GM21515 (cell line): ENCODE measurements around the gene URB2.
"Not testable (repeated sequence)": the region's sequence is repeated elsewhere in the genome, so short reads cannot be mapped to it uniquely, and the experiment has no call there.

ENCODE experiments used
- ATAC-seq: cut with Tn5 transposase; IDR thresholded peaks from one replicate; pipeline ENCODE4 v1.9.1; 2021; ENCODE audit not compliant: unreplicated experiment

URB2 gene

DNA sequence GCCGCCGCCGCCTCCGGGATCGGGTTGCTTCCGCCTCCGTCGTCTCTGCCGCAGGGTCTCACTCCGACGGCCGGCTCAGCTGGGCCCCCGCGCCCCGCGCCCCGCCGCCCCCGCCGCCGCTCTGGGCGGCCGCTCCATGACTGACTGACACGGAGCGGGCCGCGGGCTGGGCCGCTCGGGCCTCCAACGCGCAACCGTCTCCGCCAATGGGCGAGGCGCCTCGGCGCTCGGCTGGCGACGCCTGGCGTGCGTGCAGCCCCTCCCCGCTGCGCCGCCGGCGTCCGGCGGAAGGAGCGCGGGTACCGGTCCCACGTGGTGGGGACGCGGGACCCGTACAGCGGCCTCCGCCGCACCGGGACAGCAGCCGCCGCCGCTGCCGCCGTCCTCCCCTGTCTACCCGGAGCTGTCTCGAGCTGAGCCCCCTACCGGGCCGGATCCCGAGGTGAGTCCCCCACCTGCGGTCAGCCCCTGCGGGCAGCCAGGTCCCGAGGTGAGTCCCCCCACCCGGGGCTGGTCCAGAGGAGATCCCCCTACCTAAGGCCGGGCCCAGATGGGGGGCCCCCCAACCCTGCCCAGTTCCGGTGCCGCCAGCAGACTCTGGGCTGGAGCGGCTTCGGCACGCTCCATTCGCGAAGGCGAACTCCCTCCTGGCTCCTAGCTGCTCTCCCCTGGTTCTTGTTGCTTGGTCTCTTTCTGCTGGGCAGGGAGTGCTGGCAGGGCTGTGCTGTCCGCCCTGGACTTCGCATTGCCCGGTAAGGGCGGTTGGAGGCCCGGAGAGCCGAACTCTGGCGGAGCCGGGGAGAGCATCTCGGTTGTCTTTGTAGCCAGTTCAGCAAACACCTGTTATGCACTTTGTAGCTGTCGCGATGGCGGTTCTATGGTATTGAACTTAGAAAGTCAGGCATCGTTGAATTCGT lies at the start of gene URB2, which contains the start of gene TAF5L:
TSS of gene URB2 (plus strand) at position 333 of the 917 bp plus-strand sequence. CDS start 1,387 bp downstream, outside the sequence.
TSS of gene TAF5L (minus strand) at position 208 of the 917 bp plus-strand sequence. CDS start 11,640 bp downstream, outside the sequence.
- ATAC-seq: peak; percentile 86

DNA sequence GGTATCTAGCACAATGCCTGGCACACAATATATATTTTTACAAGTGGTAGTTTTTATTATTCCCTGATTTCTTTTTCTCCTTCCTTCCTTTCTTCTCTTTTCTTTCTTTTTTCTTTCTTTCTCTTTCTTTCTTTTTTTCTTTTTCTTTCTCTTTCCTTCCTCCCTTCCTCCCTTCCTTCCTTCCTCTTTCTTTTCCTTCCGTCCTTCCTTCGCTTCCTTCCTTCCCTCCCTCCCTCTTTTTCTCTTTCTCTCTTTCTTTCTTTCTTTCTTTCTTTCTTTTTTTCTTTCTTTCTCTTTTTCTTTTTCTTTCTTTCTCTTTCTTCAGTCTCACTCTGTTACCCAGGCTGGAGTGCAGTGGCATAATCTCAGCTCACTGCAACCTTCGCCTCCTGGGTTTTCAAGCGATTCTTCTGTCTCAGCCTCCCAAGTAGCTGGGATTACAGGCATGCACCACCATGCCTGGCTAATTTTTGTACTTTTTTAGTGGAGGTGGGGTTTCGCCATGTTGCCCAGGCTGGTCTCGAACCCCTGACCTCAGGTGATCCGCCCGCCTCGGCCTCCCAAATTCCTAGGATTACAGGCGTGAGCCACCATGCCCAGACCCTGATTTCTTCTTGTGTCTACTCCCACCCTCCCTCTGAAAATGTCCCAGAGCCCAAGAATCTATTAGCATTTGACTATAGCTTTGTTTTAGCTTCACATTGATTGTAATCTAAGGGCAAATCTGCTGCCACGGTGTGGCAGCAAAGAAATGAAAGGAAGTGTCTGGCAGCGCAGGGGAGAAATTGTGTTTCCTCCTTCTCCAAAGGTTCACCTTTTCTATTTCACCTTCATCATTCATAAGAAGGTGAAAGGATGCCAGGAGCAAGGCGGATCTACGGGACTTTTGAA lies 47.6 kb upstream of the URB2 start:
- peak; percentile 17 for ATAC-seq

DNA sequence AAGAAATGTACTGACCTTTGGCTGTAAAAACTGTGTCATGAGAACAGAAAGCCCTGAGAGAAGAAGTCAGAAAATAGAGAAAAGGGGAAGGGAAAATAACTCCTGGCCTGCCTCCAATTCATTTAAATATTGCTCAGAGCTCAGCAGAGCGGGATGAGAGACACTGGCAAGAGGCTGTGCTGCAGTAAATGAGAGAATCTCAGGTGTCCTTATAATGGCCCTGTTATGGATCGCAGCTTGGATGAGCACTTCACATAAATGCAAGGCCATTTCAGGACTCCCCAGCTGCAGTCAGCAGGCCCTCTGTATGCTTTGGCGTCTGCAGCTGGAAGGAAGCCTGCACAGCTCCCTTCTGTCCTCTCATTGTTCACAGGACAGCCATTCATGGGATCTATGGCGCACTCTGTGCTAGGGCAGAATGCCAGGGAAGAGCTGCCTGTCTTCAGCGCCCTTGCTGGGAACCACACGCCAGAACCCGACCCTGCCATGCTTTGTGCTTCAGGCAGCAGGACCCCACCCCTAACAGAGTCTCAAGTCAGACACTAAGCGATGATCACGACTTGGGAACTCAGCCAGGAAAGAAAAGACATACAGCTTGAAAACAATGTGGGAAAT lies 46.9 kb upstream of the URB2 start:
- peak; percentile 90 for ATAC-seq

DNA sequence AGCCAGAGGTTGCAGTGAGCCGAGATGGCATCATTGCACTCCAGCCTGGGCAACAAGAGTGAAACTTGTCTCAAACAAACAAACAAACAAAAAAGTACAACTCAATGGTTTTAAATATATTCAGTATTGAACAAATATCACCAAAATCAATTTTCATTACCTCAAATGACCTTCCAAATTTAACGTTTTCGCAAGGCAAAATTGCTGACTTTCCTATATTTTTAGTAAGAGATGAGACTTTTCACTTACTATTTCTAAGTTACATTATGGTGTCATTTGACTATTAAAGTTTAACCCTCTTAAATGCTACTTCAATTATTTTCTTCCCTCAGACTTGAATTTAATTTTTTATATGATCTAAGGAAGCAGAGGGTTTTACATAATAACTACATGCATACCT lies 44.6 kb upstream of the URB2 start:
- ATAC-seq: no peak

DNA sequence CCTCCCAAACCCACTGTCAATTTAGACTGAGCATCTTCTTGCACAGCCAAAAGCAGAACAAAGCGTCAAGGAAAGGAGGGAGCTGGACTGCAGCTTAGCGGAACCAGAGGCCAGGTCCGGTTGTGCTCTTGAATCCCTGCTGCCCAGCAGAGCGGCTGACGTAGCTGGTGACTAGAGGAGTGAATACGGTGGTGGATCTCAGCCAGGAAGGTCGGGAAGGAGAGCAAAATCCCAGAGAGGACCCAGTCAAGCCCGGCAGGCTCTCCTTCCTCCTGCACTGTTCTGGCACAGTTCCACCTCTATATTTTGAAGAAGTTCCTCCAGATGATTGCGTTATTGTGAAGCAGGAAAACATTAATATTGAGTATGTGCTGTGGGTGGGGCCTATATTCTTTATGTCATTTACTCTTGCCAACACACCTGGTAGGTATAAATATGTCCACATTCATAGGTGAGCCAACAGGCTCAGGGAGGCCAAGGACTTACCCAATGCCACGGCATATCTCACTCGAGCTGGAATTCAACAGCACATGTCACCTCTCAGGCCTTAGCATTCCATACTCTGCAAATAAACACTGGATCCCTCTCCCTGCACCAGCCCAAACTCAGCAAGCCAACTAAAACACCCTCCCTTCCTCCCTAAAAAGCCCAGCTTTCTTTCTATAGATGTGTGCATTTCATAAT lies 43.9 kb upstream of the URB2 start:
- no peak for ATAC-seq

DNA sequence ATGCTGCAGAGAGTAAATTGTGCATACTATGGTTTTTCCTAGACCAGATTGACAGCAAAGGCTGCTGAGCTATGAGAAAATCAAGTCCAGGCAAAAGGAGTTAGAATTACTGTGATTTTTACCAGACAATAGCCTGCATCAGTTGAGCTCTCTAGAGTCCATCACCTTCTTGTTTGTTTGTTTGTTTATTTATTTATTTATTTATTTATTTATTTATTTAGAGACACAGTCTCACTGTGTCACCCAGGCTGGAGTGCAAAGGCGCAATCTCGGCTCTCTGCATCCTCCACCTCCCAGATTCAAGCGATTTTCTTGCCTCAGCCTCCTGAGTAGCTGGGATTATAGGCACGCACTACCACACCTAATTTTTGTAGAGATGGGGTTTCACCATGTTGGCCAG lies 43.3 kb upstream of the URB2 start:
- no peak for ATAC-seq

DNA sequence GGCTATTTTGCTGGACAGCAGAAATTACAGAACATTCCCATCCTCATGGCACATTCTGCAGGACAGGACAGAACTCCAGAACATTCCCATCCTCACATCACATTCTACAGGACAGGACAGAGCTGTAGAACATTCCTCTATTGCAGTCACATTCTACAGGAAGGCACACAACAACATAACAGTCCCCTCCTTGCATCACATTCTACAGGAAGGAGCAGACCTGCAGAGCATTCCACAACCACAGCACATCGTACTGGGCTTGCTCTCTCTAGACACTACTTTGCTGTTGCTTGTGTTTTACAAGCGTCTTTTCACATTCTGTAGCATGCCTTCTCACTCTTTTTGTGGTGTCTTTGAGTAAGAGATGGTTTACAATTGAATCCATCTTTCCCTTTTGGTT lies 40.7 kb upstream of the URB2 start:
- ATAC-seq: no peak

DNA sequence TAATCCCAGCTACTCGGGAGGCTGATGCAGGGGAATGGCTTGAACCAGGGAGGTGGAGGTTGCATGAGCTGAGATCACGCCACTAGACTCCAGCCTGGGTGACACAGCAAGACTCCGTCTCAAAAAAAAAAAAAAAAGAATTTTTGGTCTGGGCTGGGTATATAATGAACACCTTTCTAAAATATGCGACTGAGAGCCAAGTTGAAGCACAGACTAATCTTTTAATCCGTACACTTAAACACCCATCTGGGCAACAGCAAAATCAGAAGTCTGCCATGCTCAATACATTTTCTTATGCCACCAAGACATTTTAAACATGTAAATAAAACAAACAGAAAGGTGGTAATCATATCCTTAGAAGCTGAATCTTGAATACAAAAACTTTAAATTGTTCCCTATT lies 35.9 kb upstream of the URB2 start:
- no peak for ATAC-seq

DNA sequence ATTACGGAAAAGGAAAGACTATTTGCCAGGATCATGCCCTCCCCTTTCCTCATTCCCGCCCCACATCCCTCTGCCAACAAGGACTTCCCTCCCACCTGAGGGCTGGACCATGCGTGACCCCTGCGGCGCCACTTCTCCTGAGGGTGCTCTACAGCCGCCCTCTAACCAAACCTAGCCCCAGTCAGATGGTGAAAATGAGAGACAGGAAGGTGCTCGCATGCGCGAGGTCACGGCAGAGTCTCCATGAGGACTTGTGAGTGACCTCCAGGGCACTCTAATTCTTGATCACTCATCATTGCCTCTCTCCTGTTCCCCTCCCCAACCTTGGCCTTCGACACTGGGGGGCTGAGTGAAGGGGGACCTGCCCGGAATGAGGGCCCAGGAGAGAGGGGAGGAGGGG lies 32.2 kb upstream of the URB2 start:
- ATAC-seq: no peak

DNA sequence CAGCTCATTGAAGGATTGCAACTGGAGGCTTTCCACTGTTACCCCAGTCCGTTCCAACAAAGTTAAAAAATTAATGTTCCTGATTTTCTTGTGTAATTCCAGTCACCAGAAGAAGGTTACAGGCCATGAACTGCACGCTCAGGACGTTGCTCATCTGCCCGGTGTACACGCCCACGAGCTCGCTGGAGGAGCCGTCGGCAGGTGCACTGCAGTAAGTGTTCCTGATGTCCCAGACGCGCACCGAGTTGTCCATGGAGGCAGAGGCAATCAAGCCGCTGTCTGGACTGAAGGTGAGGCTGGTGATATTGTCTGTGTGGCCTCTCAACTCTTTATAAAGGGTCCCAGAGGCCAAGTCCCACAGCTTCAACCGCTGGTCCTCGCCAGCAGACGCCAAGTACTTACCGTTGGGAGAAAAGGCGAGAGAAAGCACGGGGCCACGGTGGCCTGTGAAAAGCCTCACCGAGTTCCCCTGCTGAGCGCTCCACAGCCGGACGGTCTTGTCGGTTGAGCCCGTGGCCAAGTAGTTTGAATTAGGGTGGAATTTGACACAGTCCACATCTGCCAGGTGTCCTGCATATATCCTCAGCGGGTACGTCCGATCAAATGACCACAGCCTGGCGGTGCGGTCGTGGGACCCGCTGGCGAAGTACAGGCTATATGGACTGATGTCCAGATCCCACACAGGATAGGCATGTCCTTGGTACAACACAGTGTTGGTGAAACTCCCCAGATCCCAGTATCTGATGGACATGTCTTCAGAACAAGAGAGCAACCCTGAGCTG lies 31.6 kb upstream of the URB2 start:
- ATAC-seq: no peak

DNA sequence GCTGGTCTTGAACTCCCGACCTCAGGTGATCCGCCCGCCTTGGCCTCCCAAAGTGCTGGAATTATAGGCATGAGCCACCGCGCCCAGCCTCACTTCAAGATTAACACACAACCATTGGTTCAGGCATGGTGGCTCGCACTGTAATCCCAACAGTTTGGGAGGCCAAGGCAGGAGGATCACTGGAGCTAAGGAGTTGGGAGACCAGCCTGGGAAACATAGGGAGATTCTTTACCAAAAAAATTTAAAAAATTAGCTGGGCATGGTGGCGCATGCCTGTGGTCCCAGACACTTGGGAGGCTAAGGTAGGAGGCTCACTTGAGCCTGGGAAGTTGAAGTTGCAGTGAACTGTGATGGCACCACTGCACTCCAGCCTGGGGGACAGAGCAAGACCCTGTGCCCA lies 30.2 kb upstream of the URB2 start:
- not testable (repeated sequence) for ATAC-seq

DNA sequence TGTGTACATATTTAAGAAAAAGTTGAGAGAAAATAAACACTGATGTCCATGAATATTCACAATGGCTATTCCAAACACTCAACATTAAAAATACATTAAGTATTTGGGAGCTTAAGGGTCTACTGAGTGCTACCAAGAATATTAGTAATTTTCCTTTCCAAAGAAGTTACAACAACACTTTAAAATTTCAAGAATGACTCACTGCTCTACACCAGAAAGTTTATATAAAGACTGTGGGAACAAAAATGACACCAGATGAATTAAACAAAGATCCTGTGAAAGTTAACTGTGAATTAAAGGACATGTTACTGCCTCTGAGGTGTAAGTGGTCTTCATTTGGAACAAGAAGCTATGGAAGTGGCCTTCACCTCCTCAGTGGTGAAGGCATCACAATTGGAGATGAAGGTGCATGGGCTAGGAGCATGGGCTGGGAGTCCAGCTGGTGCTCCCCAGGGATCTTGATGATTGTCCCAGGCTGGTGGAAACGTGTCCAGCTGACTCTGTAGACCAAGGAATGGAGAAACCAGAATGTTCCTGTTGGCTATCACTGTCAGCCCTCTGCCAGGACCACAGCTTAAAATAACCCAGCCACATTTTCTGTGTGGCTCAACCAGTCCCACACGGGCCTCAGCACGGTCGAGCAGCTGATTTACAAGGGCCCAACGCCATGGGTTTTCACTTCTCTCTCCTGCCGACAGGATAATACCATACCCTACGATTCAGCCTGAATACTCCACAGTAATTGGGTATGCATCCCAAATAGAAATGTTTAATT lies 28.9 kb upstream of the URB2 start:
- no peak for ATAC-seq

DNA sequence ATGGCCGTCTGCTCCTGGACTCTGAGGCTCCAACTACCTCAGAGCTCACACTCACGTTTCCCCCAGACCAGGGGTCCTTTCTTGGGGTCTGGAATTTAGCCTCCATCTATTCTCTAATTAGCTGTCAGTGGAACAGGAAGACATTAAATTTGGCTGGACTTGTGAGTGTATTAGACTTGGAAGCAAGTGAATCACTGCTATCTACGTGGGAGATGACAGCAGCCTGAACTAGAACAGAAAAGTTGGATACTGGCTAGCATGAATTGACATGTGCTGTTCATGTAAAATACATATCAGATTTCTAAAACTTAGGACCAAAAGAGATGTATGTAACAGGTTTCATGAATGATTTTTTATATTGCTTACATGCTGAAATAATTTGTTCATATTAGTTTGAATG lies 28.2 kb upstream of the URB2 start:
- no peak for ATAC-seq

DNA sequence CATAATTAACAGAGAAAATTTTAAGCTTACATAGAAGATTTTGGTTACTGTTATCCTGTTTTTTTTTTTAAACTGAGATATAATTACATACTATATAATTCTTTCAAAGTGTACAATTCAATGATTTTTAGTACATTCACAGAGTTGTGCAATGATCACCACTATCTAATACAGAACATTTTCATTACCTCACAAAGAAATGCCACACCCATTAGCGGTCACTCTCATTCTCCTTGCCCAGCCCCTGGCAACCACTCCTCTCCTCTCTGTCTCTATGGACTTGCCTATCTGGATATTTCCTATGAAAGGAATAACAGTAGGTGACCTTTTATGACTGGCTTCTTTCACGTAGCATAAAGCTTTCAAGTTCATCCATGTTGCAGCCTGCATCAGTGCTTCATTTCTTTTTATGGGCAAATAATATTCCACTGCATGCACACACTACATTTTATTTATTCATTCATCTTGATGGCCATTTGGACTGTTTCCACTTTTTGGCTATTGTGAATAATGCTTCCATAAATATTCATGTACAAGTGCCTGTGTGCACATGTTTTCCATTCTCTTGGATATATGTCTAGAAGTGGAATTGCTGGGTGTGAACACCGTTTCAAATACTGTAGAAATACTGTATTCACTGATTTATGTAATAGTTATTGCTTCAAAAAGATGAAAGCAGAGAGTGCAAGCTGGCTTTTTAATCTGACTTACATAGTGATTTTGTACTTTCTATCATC lies 26.7 kb upstream of the URB2 start:
- no peak for ATAC-seq

DNA sequence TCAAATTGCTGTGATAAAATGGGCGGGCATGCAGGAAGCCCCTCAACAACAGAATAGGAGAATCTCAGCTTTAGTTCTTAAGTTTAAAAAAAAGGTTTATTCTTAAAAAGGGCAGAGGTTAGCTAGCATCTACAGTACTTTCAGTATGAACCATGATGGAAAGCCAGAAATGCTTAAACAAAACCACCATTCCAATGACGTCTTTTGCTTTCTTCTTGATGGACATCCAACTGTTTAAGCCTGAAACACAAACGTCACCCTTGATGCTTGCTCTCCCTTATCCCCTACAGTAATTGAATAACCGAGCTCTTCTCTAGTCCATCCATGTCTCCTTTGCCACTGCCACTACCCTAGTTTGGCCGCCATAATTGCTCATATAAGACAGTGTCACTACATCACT lies 25.8 kb upstream of the URB2 start:
- ATAC-seq: no peak

DNA sequence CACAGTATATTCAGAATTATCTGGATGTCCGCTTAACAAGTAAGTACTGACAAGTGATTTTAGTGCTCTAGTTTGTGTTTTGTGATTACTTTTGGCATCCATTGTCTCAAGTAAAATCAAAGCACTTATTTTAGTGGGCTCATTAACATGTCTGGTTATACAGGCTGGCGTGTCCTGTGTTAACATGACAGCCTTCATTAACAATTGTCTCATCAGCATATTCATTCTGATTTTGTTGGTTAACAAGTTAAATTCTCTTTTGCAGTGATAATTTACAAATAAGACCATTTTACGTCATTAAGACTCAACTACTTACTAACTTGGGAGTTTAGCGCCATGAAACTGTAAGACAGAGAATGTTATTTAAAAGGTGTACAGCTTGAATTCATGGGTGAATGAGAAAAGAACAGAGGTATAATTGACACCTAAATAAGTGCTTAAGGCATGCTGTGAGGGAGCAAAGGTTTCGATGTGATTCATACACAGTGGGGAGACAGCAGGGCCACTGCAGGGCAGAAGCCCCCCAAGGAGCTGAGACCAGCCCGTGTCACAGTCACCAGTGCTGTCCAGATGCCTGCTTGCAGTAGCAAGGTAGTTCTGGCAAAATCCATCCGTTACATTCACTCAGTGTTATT lies 22.6 kb upstream of the URB2 start:
- ATAC-seq: no peak

DNA sequence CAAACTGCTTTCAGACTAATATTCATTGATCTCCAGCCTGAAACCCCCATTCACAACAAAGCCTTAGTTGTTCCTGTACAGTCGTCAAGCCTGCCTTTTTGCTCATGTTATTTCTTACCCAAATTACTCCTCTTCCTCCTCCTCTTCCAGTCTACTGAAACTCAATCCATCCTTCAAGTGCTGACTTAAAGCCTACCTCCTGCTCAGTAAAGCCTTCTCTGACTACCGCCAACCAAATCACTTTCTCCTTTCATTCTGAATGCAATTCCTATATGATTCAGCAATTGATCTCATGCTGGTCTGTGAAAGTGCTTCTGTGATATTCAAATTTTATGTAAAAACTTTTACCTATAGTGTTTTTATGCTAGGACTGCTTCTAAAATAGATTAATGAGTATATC lies 18.7 kb upstream of the URB2 start:
- no peak for ATAC-seq

DNA sequence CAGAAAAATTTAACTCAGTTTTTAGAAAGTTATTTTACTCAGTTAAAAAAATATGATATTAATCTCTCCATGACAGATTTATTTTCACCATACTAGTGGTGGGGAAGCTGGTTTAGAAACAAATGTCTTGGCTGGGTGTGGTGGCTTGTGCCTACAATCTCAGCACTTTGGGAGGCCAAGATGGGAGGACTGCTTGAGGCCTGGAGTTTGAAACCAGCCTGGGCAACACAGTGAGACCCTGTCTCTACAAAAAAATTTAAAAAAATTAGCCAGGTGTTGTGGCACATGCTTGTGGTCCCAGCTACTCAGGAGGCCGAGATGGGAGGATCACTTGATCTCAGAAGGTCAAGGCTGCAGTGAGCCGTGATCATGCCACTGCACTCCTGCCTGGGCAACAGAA lies 17.5 kb upstream of the URB2 start:
- ATAC-seq: no peak
